MCF 10A (cell line): ENCODE results near the gene DZIP3. TPM values are rescaled to one million over a fixed set of nuclear protein-coding genes. Genes with fewer than 3 reads are reported as not detected.

Source experiments
- BruUV-seq: library from RNA; stranded (reverse); fragments of 400-500 nt; replicated peaks from 2 replicates; lab custom pipeline; 2021; lab: Mats Ljungman, UMichigan
- CTCF ChIA-PET: fragments of 300-600 bp; sonication (Branson Sonifier 250); formaldehyde crosslinking; extraction: SDS; loops from one replicate; lab custom pipeline; 2021; ENCODE audit warnings: antibody characterized with exemption, inconsistent platforms; lab: Yijun Ruan, JAX
- POLR2A ChIA-PET: fragments of 300-600, 350-650 bp; sonication (Branson Sonifier 250); formaldehyde crosslinking; extraction: SDS; loops from one replicate; lab custom pipeline; 2020; ENCODE audit warnings: antibody characterized with exemption, inconsistent platforms; lab: Yijun Ruan, JAX
- DNase-seq: peaks from one replicate; pipeline ENCODE4 v3.0.0-alpha.2; 2018; ENCODE audit not compliant: unreplicated experiment
- H3K27ac Mint-ChIP-seq: one replicate; pipeline ENCODE4 v1.8.0; 2022; ENCODE audit warnings: mild to moderate bottlenecking, low read depth, mixed read lengths; ENCODE audit not compliant: unreplicated experiment
- H3K27me3 Mint-ChIP-seq: one replicate; pipeline ENCODE4 v1.8.0; 2022; ENCODE audit warnings: mixed read lengths; ENCODE audit not compliant: insufficient read depth, unreplicated experiment
- H3K36me3 Mint-ChIP-seq: one replicate; pipeline ENCODE4 v1.8.0; 2022; ENCODE audit warnings: mild to moderate bottlenecking, moderate library complexity, mixed read lengths; ENCODE audit not compliant: insufficient read depth, unreplicated experiment
- H3K4me1 Mint-ChIP-seq: one replicate; pipeline ENCODE4 v1.8.0; 2022; ENCODE audit warnings: mixed read lengths; ENCODE audit not compliant: insufficient read depth, unreplicated experiment
- H3K4me3 Mint-ChIP-seq: one replicate; pipeline ENCODE4 v1.8.0; 2022; ENCODE audit warnings: mild to moderate bottlenecking, moderate library complexity, mixed read lengths; ENCODE audit not compliant: unreplicated experiment
- H3K9me3 Mint-ChIP-seq: one replicate; pipeline ENCODE4 v1.8.0; 2022; ENCODE audit warnings: mixed read lengths; ENCODE audit not compliant: unreplicated experiment
- CTCF ChIP-seq: fragments of 200-600 bp; IDR thresholded peaks from one replicate; pipeline ENCODE4 v1.8.0; 2022; ENCODE audit warnings: antibody characterized with exemption, mild to moderate bottlenecking; ENCODE audit not compliant: unreplicated experiment
- intact Hi-C: fragments of 100-400 bp; cut with micrococcal nuclease; formaldehyde crosslinking; loops from 2 replicates; pipeline ENCODE4 v1.14.1; 2022
- total RNA-seq: library from RNA; stranded (reverse); gene quantifications from 2 replicates; pipeline ENCODE4 v1.2.3, GENCODE V29; 2022

Gene DZIP3
- total RNA-seq, 1 experiment from 2014 or later, result 10.1 TPM

- TF ChIP-seq CTCF, result no peak
- Mint-ChIP-seq H3K36me3 (peaks cover 6% of the 10 kb centered on the region), H3K27ac (peak overlapping the region; percentile 62), H3K9me3 (no peaks in the 10 kb centered on the region), H3K4me3 (no peak overlapping the region), H3K4me1 (peaks cover 6% of the 10 kb centered on the region), H3K27me3 (no peaks in the 10 kb centered on the region)
- intact Hi-C loops, result no loop called here
- ChIA-PET POLR2A (no interaction called here), CTCF (no interaction called here)
- no TSS peak for BruUV-seq
- no peak for DNase-seq
Observed at GRCh38 chr3:108565506-108565905, 24.0 kb upstream of the DZIP3 start.

- Mint-ChIP-seq H3K9me3 (no peaks in the 10 kb centered on the region), H3K36me3 (peaks cover 6% of the 10 kb centered on the region), H3K4me3 (no peak overlapping the region), H3K27ac (no peak overlapping the region), H3K4me1 (peaks cover 6% of the 10 kb centered on the region), H3K27me3 (no peaks in the 10 kb centered on the region)
- POLR2A ChIA-PET, result interaction anchor here (1.3 kb wide), 1 partner anchor 21 kb away, joined by 3 read pairs; no protein-coding TSS in a partner anchor
- BruUV-seq, result no TSS peak
- no peak for TF ChIP-seq CTCF
- intact Hi-C loops, result no loop called here
- CTCF ChIA-PET, result interaction anchor here (0.6 to 0.9 kb wide), 4 partner anchors 23 to 504 kb away, joined by 3 to 4 read pairs (median 4); partner anchors contain the start of genes CIP2A and DZIP3
- DNase-seq, result no peak
Observed at GRCh38 chr3:108566599-108566998, 22.9 kb upstream of the DZIP3 start.

GRCh38 chr3:108569336-108569735 is 20.2 kb upstream of the DZIP3 start:
- Mint-ChIP-seq H3K27me3 (no peaks in the 10 kb centered on the region), H3K36me3 (peaks cover 19% of the 10 kb centered on the region), H3K4me1 (peaks cover 6% of the 10 kb centered on the region), H3K9me3 (peaks cover 7% of the 10 kb centered on the region), H3K27ac (no peak overlapping the region), H3K4me3 (no peak overlapping the region)
- CTCF ChIA-PET, result no interaction called here
- POLR2A ChIA-PET, result no interaction called here
- BruUV-seq, result no TSS peak
- intact Hi-C loops, result no loop called here
- no peak for TF ChIP-seq CTCF
- DNase-seq, result no peak

- ChIA-PET CTCF (interaction anchor here (0.6 to 0.9 kb wide), 3 partner anchors 9 to 337 kb away, joined by 4 to 6 read pairs (median 5); no protein-coding TSS in a partner anchor), POLR2A (interaction anchor here (3.5 kb wide), 1 partner anchor 11 kb away, joined by 17 read pairs; the partner anchor contains the start of genes CIP2A and DZIP3)
- Mint-ChIP-seq H3K36me3 (peaks cover 33% of the 10 kb centered on the region), H3K4me1 (peaks cover 7% of the 10 kb centered on the region), H3K27me3 (no peaks in the 10 kb centered on the region), H3K4me3 (no peak overlapping the region), H3K27ac (no peak overlapping the region), H3K9me3 (peaks cover 7% of the 10 kb centered on the region)
- DNase-seq, result no peak
- TF ChIP-seq CTCF, result no peak
- no TSS peak for BruUV-seq
- intact Hi-C loops, result no loop called here
Observed at GRCh38 chr3:108578064-108578463, 11.5 kb upstream of the DZIP3 start.
